ENCODE data around the gene RAB44.

Gene RAB44

DNA sequence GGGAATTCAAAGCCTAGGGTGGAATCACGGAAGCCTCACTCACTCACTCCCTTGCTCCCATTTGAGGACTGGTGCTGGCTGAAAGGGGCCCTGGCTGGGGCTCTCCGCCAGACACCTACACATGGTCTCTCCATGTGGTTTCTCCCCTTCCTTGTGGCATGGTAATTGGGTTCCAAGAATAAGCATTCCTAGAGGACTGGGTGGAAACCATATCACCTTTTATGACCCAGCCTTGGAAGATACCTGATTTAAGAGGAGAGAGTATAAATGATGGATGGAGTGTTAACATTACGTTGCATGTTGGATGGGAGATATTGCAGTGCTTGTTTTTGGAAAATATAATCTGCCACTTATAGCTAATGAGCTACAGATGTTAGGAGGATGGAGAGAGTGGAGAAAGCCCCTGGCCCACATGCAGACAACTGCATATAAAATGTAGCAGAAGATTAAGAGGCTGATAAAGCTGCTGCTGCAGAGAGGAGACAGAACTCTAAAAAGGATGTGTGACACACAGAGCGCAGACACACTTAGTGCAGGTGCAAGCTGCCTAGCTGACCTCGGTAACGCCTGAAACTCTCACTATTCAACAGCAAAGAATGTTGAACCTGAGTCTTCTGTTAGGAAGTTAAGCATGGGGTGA, 42.4 kb upstream of the RAB44 start:
- peaks cover 6% of the 10 kb centered on the region for H3K4me1 ChIP-seq

DNA sequence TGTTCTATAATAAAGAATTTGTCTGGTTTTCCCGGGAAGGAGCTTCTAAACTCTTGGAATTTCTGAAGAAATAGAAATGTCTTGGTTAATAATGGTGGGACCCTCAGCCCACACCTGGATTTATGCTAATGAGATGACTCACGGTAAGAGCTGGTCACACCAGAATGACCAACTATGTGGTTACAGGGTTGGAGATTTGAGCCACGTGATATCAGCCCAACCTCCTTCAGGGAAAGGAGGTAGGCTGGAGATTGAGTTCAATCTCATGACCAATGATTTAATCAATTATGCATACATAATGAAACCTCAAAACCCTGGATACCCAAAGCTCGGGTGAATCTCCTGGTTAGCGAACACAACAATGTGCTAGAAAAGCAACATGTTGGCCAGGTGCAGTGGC, 41.2 kb upstream of the RAB44 start:
- Histone ChIP-seq H3K4me1 (peaks cover 6% of the 10 kb centered on the region), H3K9me3 (no peaks in the 10 kb centered on the region), H3K4me3 (ENCODE audit: low read depth, low read length) (no peak overlapping the region), H3K36me3 (no peaks in the 10 kb centered on the region), H3K27me3 (no peaks in the 10 kb centered on the region)
- DNase-seq = no peak
- TF ChIP-seq, protein P1, sequence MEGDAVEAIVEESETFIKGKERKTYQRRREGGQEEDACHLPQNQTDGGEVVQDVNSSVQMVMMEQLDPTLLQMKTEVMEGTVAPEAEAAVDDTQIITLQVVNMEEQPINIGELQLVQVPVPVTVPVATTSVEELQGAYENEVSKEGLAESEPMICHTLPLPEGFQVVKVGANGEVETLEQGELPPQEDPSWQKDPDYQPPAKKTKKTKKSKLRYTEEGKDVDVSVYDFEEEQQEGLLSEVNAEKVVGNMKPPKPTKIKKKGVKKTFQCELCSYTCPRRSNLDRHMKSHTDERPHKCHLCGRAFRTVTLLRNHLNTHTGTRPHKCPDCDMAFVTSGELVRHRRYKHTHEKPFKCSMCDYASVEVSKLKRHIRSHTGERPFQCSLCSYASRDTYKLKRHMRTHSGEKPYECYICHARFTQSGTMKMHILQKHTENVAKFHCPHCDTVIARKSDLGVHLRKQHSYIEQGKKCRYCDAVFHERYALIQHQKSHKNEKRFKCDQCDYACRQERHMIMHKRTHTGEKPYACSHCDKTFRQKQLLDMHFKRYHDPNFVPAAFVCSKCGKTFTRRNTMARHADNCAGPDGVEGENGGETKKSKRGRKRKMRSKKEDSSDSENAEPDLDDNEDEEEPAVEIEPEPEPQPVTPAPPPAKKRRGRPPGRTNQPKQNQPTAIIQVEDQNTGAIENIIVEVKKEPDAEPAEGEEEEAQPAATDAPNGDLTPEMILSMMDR (IDR thresholded peaks at IDR 0.05; ENCODE audit: low read depth, low read length) = no peak

More for the DNA sequence above, 42.4 kb upstream of the RAB44 start:
- Histone ChIP-seq H3K27me3 (no peaks in the 10 kb centered on the region), H3K36me3 (no peaks in the 10 kb centered on the region), H3K4me3 (ENCODE audit: low read depth, low read length) (peak overlapping the region; percentile 8; the same call in 1 of the 2 replicates), H3K9me3 (no peaks in the 10 kb centered on the region)
- TF ChIP-seq, protein P1 (IDR thresholded peaks at IDR 0.05; ENCODE audit: low read depth, low read length) = no peak
- peak; percentile 48 for DNase-seq

DNA sequence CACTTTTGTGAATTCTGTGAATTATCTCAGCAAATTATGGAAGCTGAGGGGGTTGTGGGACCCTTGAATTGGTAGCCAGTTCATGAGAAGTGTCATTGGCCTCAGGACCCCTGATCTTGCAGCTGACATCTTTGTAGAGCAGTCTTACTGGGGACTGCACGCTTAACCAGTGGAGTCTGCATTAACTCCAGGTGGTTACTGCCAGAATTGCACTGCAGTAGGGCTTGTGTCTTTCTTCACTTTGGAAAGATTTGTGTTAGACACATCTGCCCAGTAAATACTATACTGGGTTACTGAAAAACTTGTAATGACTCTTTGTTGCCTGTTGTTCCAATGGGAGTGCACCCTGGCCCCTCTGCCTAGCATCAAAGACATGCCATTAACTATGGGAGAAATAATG, 40.4 kb upstream of the RAB44 start:
- H3K9me3 ChIP-seq = no peaks in the 10 kb centered on the region
- H3K36me3 ChIP-seq = no peaks in the 10 kb centered on the region
- TF ChIP-seq, protein P1 (IDR thresholded peaks at IDR 0.05; ENCODE audit: low read depth, low read length) = no peak
- H3K27me3 ChIP-seq = no peaks in the 10 kb centered on the region
- H3K4me3 ChIP-seq (ENCODE audit: low read depth, low read length) = no peak overlapping the region
- no peak for DNase-seq
- peaks cover 6% of the 10 kb centered on the region for H3K4me1 ChIP-seq

DNA sequence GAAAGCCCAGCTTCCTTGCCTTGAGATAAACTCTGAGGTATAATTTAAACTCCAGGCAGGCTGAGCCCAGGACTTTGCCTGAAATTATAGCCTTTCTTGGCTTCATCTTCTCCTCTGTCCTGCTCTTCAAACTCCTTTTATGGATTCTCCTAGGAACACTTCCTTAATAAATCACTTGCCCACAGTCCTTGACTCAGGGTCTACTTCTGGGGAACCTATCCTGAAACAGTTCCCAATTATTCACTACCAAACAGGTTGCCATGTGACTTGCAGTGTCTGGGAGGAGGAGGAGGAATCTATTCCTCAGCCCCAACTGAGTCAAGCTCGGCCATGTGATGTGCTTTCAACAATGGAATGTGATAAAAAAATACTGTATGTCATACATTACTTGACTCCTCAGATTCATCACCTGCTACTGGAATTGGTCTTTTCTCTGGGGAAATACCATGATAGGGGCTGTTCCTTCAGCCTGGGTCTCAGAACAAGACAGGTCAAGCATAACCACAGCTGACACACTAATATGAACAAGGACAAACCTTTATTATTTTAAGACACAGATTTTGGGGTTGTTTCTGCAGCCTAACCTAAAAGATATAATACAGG, 39.6 kb upstream of the RAB44 start:
- Histone ChIP-seq H3K4me3 (ENCODE audit: low read depth, low read length) (no peak overlapping the region), H3K27me3 (no peaks in the 10 kb centered on the region), H3K9me3 (no peaks in the 10 kb centered on the region), H3K4me1 (peaks cover 6% of the 10 kb centered on the region), H3K36me3 (no peaks in the 10 kb centered on the region)
- TF ChIP-seq, protein P1 (IDR thresholded peaks at IDR 0.05; ENCODE audit: low read depth, low read length) = no peak
- no peak for DNase-seq

DNA sequence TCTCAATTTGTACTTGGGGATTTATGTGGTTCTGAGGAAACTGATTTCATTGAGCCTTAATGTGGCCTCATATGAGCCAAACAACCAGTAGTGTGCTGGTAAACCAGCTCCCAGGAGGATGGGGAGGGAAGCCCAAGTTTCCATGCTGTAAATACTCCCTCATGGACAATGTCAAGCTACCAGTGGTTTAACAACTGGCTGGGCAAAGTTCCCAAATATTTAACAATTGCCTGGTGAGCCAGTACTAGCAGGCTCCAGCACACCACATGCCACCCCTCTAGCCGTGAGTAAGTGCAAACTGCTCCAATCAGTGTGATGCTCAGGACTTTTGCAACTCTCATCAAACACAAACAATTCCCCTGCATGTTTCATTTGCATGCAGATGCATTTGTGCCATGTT, 38.4 kb upstream of the RAB44 start:
- no peak for DNase-seq
- TF ChIP-seq, protein P1 (IDR thresholded peaks at IDR 0.05; ENCODE audit: low read depth, low read length) = no peak
- H3K36me3 ChIP-seq = no peaks in the 10 kb centered on the region
- no peaks in the 10 kb centered on the region for H3K9me3 ChIP-seq
- no peaks in the 10 kb centered on the region for H3K27me3 ChIP-seq
- peaks cover 6% of the 10 kb centered on the region for H3K4me1 ChIP-seq
- H3K4me3 ChIP-seq (ENCODE audit: low read depth, low read length) = no peak overlapping the region

DNA sequence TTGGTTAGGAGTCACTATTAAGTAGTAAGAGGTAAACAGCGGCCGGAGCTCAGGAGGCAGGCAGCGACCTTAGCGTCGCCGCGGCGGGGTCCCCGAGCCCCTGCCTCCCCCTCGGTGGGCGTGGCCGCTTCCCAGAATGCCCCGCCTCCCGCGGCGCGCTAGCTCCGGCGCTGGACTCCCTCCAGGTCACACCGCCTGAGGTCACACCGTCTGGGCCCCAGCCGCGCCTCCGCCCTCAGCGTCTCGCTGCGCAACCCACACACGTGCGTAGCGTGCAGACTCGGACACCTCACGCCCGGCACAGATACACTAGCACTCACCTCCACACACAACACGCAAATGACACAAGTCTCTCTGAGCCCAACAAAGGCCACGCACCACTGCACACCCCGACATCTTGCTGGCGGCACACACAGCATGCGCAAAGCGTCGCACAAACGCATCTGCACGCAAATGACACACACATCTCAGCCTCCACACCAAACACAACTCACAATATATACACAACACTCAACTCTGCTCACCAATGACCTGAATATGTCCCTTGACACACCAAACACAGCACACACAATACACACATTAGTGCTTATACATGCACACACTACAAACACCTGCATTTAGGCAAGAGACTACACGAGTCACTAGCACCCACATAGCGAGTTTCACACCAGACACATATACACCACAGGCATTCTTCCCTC, 36.7 kb upstream of the RAB44 start:
- Histone ChIP-seq H3K27me3 (no peaks in the 10 kb centered on the region), H3K4me3 (ENCODE audit: low read depth, low read length) (no peak overlapping the region), H3K4me1 (no peaks in the 10 kb centered on the region; the same call in 1 of the 2 replicates), H3K36me3 (no peaks in the 10 kb centered on the region), H3K9me3 (no peaks in the 10 kb centered on the region)
- TF ChIP-seq, protein P1 (IDR thresholded peaks at IDR 0.05; ENCODE audit: low read depth, low read length) = no peak
- DNase-seq = no peak
